Spinal cord (tissue), 10 donors: ENCODE results near the gene PPP2R2B. TPM values are rescaled to one million over a fixed set of nuclear protein-coding genes. Genes with fewer than 3 reads are reported as not detected.
"Not testable (repeated sequence)": the region's sequence is repeated elsewhere in the genome, so short reads cannot be mapped to it uniquely, and the experiment has no call there.

Experiments used
- DNase-seq, 6 donors: peaks; one replicate each; pipeline versions ENCODE4 v3.0.0 to v3.0.0-alpha.2; 2013 to 2015; ENCODE audit warnings: low spot score in 6 of 6, low read depth in 4 of 6
- H3K27ac ChIP-seq: one replicate; pipeline ENCODE4 v1.5.1; 2013; ENCODE audit warnings: low read depth, low read length, control low read depth
- H3K27me3 ChIP-seq: one replicate; pipeline ENCODE4 v1.6.1; 2013; ENCODE audit warnings: low read length; ENCODE audit not compliant: control insufficient read depth, insufficient read depth
- H3K36me3 ChIP-seq: one replicate; pipeline ENCODE4 v1.6.1; 2013; ENCODE audit warnings: low read length; ENCODE audit not compliant: control insufficient read depth, insufficient read depth
- H3K4me1 ChIP-seq: one replicate; pipeline ENCODE4 v1.6.1; 2013; ENCODE audit warnings: low read length; ENCODE audit not compliant: control insufficient read depth, insufficient read depth
- H3K4me3 ChIP-seq: one replicate; pipeline ENCODE4 v1.5.1; 2013; ENCODE audit warnings: low read depth, low read length, control low read depth
- H3K9me3 ChIP-seq: one replicate; pipeline ENCODE4 v1.6.1; 2013; ENCODE audit warnings: low read length; ENCODE audit not compliant: control insufficient read depth, insufficient read depth
- WGBS: methylation state at CpG from one replicate; pipeline ENCODE4 v1.1.5; 2013; ENCODE audit warnings: missing lambda C conversion rate; ENCODE audit not compliant: insufficient coverage; 5-methylcytosine and 5-hydroxymethylcytosine counted together
- polyA plus RNA-seq, 2 donors: library from polyadenylated mRNA; unstranded; fragments of 120-200 nt; gene quantifications; one replicate each; pipeline ENCODE4 v1.2.1, GENCODE V29; 2013; ENCODE audit not compliant: insufficient read length in 2 of 2
- total RNA-seq, 2 donors: library from RNA; depleted of rRNA in 1 of 2; stranded (reverse); fragments of 120-200 nt in 1 of 2; fragments of >200 nt in 1 of 2; gene quantifications; one replicate each; pipeline versions ENCODE4 v1.2.3 to v1.2.4, GENCODE V29; 2013 to 2014
- donor health status: healthy.

The PPP2R2B gene
- total and polyA plus RNA-seq, 4 donors, result 62.0 to 211 (median 150) TPM

DNA sequence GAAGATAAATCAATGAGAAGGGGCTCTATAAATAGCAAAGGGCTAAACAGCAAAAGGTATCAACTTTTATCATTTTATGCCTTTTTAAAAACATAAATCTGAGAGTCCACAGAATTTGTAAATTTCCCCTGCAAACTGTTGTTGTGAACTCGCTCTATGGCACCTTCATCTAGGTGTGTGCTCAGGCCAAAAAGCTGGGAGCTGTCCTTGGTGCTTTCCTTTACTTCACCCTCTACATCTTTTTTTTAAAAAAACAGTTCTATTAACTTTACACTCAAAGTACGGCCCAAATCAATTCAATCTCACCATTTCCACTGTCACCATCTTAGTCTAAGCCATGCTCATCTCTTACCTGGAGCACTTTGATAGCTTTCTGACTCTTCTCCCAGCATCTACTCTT is 254.4 kb downstream of the PPP2R2B start:
- DNase-seq, result no peak
- H3K27me3 ChIP-seq, result no peaks in the 10 kb centered on the region
- no peak overlapping the region for H3K27ac ChIP-seq
- peaks cover 6% of the 10 kb centered on the region for H3K36me3 ChIP-seq
- H3K9me3 ChIP-seq, result no peaks in the 10 kb centered on the region
- no peak overlapping the region for H3K4me3 ChIP-seq
- H3K4me1 ChIP-seq, result peaks cover 19% of the 10 kb centered on the region
- 84% methylated on average over 2 of the region's 2 CpGs for WGBS

DNA sequence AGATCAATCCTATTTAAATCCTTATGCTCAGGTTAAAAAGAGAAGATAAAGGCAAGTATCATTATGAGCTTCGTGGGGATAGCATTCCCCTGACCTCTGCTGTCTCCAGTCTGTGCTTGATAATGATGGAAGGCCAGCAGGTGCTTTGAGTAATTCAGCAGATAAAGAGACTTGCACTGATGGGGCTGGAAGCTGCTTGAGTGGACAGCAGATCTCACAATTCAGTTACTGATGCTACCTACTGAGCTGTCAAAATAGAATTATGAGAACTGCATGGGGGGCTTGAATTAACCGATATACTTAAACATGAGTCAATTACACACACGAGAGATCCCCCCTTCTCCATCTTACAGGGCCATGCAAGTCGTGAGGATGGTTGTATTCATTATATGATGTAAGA is 254.9 kb downstream of the PPP2R2B start:
- H3K4me1 ChIP-seq, result peaks cover 20% of the 10 kb centered on the region
- H3K27ac ChIP-seq, result no peak overlapping the region
- no CpG with 5 or more reads among the region's 4 CpGs for WGBS
- DNase-seq, result peak in 1 of 6 donors; percentile 68
- H3K27me3 ChIP-seq, result no peaks in the 10 kb centered on the region
- peaks cover 6% of the 10 kb centered on the region for H3K36me3 ChIP-seq
- no peaks in the 10 kb centered on the region for H3K9me3 ChIP-seq
- H3K4me3 ChIP-seq, result no peak overlapping the region

- peaks cover 20% of the 10 kb centered on the region for H3K4me1 ChIP-seq
- H3K27ac ChIP-seq, result no peak overlapping the region
- 90% methylated on average over 2 of the region's 5 CpGs for WGBS
- no peaks in the 10 kb centered on the region for H3K9me3 ChIP-seq
- no peak for DNase-seq
- no peak overlapping the region for H3K4me3 ChIP-seq
- peaks cover 3% of the 10 kb centered on the region for H3K36me3 ChIP-seq
- H3K27me3 ChIP-seq, result no peaks in the 10 kb centered on the region
Measured at GRCh38 chr5:146623009-146623408, 255.5 kb downstream of the PPP2R2B start.

DNA sequence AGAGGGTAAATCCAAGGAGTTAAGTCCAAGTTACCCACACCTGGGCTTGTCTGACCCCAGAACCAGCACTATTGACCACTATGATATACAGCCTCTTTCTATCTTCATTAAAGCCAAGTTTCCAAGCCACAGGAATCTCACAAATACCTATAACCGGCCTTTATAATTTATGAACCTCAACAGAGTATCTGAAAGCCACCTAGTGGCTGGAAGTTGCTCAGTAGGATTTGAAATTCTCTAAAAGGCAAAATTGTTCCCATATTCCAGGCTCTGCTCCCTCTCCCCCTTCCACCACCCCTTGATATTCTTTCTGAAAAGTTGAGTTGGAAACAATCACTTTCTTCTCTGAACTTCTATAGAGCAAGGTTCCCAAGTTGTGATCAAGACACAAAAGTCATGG is 256.2 kb downstream of the PPP2R2B start:
- Histone ChIP-seq H3K27ac (no peak overlapping the region), H3K4me1 (peaks cover 20% of the 10 kb centered on the region)
- no CpG with 5 or more reads among the region's 1 CpG for WGBS

DNA sequence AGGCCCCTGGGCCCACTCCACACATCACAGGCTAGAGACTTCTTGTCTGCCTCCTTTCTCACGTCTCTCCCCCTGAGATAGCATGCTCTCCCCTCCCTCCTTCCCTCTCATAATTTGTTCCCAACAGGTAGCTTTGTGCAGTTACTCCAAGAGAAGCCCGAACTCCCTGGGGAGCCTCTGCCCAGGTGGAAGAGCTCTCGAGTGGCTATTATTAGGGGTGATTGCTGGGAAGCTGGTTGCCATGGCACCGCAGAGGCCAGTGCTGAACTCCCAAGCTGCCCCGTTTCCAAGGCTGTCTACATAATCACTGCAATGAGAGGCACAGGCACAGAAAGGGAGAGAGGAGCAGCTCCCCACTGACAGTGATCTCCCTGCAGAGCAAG is 257.9 kb downstream of the PPP2R2B start:
- peak in 3 of 6 donors; percentile 51 to 85 (median 75) for DNase-seq
- H3K27ac ChIP-seq, result peak overlapping the region; percentile 35
- WGBS, result 5% methylated on average over 4 of the region's 5 CpGs

More for the DNA sequence above, 256.2 kb downstream of the PPP2R2B start:
- H3K9me3 ChIP-seq, result no peaks in the 10 kb centered on the region
- no peak for DNase-seq
- no peak overlapping the region for H3K4me3 ChIP-seq
- H3K36me3 ChIP-seq, result peaks cover 3% of the 10 kb centered on the region
- no peaks in the 10 kb centered on the region for H3K27me3 ChIP-seq

GRCh38 chr5:146620031-146620668 is 258.4 kb downstream of the PPP2R2B start:
- DNase-seq, result peak in 2 of 6 donors; percentile 74 to 77
- no peak overlapping the region for H3K27ac ChIP-seq
- WGBS, result 61% methylated on average over 10 of the region's 10 CpGs
- no peak overlapping the region for H3K4me3 ChIP-seq
- H3K27me3 ChIP-seq, result no peaks in the 10 kb centered on the region
- H3K36me3 ChIP-seq, result no peaks in the 10 kb centered on the region
- no peaks in the 10 kb centered on the region for H3K9me3 ChIP-seq
- H3K4me1 ChIP-seq, result peaks cover 20% of the 10 kb centered on the region

More for the DNA sequence above, 257.9 kb downstream of the PPP2R2B start:
- Histone ChIP-seq H3K27me3 (no peaks in the 10 kb centered on the region), H3K36me3 (peaks cover 1% of the 10 kb centered on the region), H3K4me3 (no peak overlapping the region), H3K9me3 (no peaks in the 10 kb centered on the region), H3K4me1 (peaks cover 20% of the 10 kb centered on the region)

GRCh38 chr5:146618434-146618833 is 260.1 kb downstream of the PPP2R2B start:
- no peak overlapping the region for H3K27ac ChIP-seq

DNA sequence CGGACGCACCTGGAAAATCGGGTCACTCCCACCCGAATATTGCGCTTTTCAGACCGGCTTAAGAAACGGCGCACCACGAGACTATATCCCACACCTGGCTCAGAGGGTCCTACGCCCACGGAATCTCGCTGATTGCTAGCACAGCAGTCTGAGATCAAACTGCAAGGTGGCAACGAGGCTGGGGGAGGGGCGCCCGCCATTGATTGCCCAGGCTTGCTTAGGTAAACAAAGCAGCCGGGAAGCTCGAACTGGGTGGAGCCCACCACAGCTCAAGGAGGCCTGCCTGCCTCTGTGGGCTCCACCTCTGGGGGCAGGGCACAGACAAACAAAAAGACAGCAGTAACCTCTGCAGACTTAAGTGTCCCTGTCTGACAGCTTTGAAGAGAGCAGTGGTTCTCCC is 268.8 kb downstream of the PPP2R2B start:
- not testable (repeated sequence) for DNase-seq, H3K9me3 ChIP-seq, H3K27ac ChIP-seq, H3K27me3 ChIP-seq, H3K36me3 ChIP-seq, H3K4me3 ChIP-seq, H3K4me1 ChIP-seq
- WGBS, result no CpG with 5 or more reads among the region's 17 CpGs

More at GRCh38 chr5:146618434-146618833, 260.1 kb downstream of the PPP2R2B start:
- Histone ChIP-seq H3K4me1 (peaks cover 20% of the 10 kb centered on the region), H3K27me3 (no peaks in the 10 kb centered on the region), H3K9me3 (no peaks in the 10 kb centered on the region), H3K4me3 (no peak overlapping the region), H3K36me3 (no peaks in the 10 kb centered on the region)
- WGBS, result 59% methylated on average over 4 of the region's 6 CpGs
- DNase-seq, result no peak

- H3K27ac ChIP-seq, result no peak overlapping the region
- peaks cover 3% of the 10 kb centered on the region for H3K4me1 ChIP-seq
- no peaks in the 10 kb centered on the region for H3K27me3 ChIP-seq
- H3K4me3 ChIP-seq, result no peak overlapping the region
- DNase-seq, result peak in 1 of 6 donors; percentile 36
- no peaks in the 10 kb centered on the region for H3K9me3 ChIP-seq
- no peaks in the 10 kb centered on the region for H3K36me3 ChIP-seq
Measured at GRCh38 chr5:146607659-146608332, 270.8 kb downstream of the PPP2R2B start.

GRCh38 chr5:146606893-146607292 is 271.7 kb downstream of the PPP2R2B start:
- Histone ChIP-seq H3K27ac (no peak overlapping the region), H3K4me3 (no peak overlapping the region)
- DNase-seq, result peak in 2 of 6 donors; percentile 87 to 88

More at GRCh38 chr5:146606893-146607292, 271.7 kb downstream of the PPP2R2B start:
- Histone ChIP-seq H3K4me1 (peaks cover 3% of the 10 kb centered on the region), H3K27me3 (no peaks in the 10 kb centered on the region), H3K36me3 (no peaks in the 10 kb centered on the region), H3K9me3 (no peaks in the 10 kb centered on the region)
- 29% methylated on average over 3 of the region's 11 CpGs for WGBS
